HEK293T (cell line): Measurements from ENCODE around the gene RNF208.
A peak's percentile ranks its signal among the peaks of the same experiment; 100 is the strongest.
"Not testable (repeated sequence)": the region's sequence is repeated elsewhere in the genome, so short reads cannot be mapped to it uniquely, and the experiment has no call there.

Experiments used
- CTCF ChIA-PET: fragments of 350-600 bp; formaldehyde crosslinking; extraction: SDS; loops from one replicate; lab custom pipeline; 2021; ENCODE audit warnings: antibody characterized with exemption, inconsistent platforms; lab: Yijun Ruan, JAX
- POLR2A ChIA-PET: fragments of 350-600 bp; formaldehyde crosslinking; extraction: SDS; loops from one replicate; lab custom pipeline; 2020; ENCODE audit warnings: antibody characterized with exemption, inconsistent platforms; lab: Yijun Ruan, JAX
- DNase-seq: peaks from one replicate; pipeline ENCODE4 v3.0.0; 2012; ENCODE audit warnings: mixed read lengths; ENCODE audit errors: extremely low spot score
- ARNT ChIP-seq: fragments of 450-650 bp; IDR thresholded peaks from 2 replicates; pipeline ENCODE4 v1.6.1; 2017; ENCODE audit warnings: mild to moderate bottlenecking
- BHLHE40 ChIP-seq: fragments of 450-650 bp; IDR thresholded peaks from 2 replicates; pipeline ENCODE4 v1.6.1; 2016; ENCODE audit warnings: mild to moderate bottlenecking, moderate library complexity, borderline replicate concordance
- CTBP1 ChIP-seq: fragments of 450-650 bp; IDR thresholded peaks from 2 replicates; pipeline ENCODE4 v1.6.1; 2016; ENCODE audit warnings: borderline replicate concordance
- ELF4 ChIP-seq: fragments of 450-650 bp; IDR thresholded peaks from 2 replicates; pipeline ENCODE4 v1.6.1; 2017; ENCODE audit warnings: antibody characterized with exemption
- FOXA1 ChIP-seq: fragments of 450-650 bp; IDR thresholded peaks from 2 replicates; pipeline ENCODE4 v1.6.1; 2016; ENCODE audit warnings: mild to moderate bottlenecking
- FOXK2 ChIP-seq: fragments of 450-650 bp; IDR thresholded peaks from 2 replicates; pipeline ENCODE4 v1.6.1; 2016; ENCODE audit warnings: mild to moderate bottlenecking
- FOXM1 ChIP-seq: fragments of 450-650 bp; IDR thresholded peaks from 2 replicates; pipeline ENCODE4 v1.6.1; 2017; ENCODE audit warnings: mild to moderate bottlenecking, borderline replicate concordance
- HDGF ChIP-seq: fragments of 450-650 bp; IDR thresholded peaks from 2 replicates; pipeline ENCODE4 v1.6.1; 2017; ENCODE audit warnings: antibody characterized with exemption, borderline replicate concordance
- L3MBTL2 ChIP-seq: fragments of 450-650 bp; conservative IDR thresholded peaks from 2 replicates; pipeline ENCODE4 v1.6.1; 2016; ENCODE audit warnings: mild to moderate bottlenecking
- LEF1 ChIP-seq: fragments of 450-650 bp; IDR thresholded peaks from 2 replicates; pipeline ENCODE4 v1.6.1; 2017; ENCODE audit warnings: mild to moderate bottlenecking, borderline replicate concordance
- NFRKB ChIP-seq: fragments of 450-650 bp; IDR thresholded peaks from 2 replicates; pipeline ENCODE4 v1.6.1; 2016; ENCODE audit warnings: mild to moderate bottlenecking, moderate library complexity
- SP1 ChIP-seq: fragments of 450-650 bp; IDR thresholded peaks from 2 replicates; pipeline ENCODE4 v1.6.1; 2017
- SUZ12 ChIP-seq: fragments of 450-650 bp; IDR thresholded peaks from 2 replicates; pipeline ENCODE4 v1.6.1; 2016; ENCODE audit warnings: mild to moderate bottlenecking
- TARDBP ChIP-seq: fragments of 450-650 bp; IDR thresholded peaks from 2 replicates; pipeline ENCODE4 v1.6.1; 2016
- ZNF384 ChIP-seq: fragments of 450-650 bp; IDR thresholded peaks from 2 replicates; pipeline ENCODE4 v1.6.1; 2016
- TF ChIP-seq, protein P1 (sequence below): fragments of 450-650 bp; IDR thresholded peaks from 2 replicates; pipeline ENCODE4 v1.6.1; 2016

The RNF208 gene

GRCh38 chr9:137242269-137243203 lies 20.5 kb upstream of the RNF208 start:
- ChIA-PET POLR2A (interaction anchor here (0.7 to 4.4 kb wide), 7 partner anchors 11 to 196 kb away, joined by 3 to 44 read pairs (median 4); partner anchors contain the start of genes ANAPC2, NELFB, RNF208 and SSNA1), CTCF (no interaction called here)
- DNase-seq = no peak
- no peak for TF ChIP-seq BHLHE40
- no peak for TF ChIP-seq CTBP1
- no peak for TF ChIP-seq FOXK2
- no peak for TF ChIP-seq SUZ12
- no peak for TF ChIP-seq FOXA1
- no peak for TF ChIP-seq HDGF

DNA sequence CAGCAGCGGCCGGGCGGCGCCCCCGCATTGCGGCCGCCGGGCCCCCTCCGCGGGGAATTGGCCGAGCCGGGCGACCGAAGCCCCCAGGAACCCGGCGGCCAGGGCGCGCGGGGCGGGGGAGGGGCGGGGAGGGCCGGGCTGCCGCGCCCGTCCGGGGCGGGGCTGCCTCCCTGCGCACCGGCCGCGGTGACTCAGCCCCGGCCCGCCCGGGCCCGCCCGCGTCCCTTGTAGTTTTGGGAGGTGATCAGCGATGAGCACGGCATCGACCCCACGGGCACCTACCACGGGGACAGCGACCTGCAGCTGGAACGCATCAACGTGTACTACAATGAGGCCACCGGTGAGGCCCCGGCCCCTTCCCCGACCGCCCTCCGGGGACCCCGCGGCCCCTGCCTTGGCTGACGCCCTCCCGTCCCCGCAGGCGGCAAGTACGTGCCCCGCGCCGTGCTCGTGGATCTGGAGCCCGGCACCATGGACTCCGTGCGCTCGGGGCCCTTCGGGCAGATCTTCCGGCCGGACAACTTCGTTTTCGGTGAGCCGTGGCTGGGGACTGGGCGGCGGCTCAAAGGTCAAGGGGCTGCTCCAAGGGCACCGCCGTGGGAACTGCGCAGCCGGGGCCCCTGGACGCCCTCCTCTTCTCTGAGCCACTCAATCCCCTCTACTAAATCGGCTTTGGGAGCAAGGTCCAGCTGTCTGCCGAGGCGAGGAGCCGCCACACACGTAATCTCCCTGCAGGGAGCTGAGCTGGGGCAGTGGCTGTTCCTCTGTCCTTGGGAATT lies 19.6 kb upstream of the RNF208 start:
- POLR2A ChIA-PET = interaction anchor here (0.7 to 4.4 kb wide), 16 partner anchors 12 to 195 kb away, joined by 3 to 90 read pairs (median 4); partner anchors contain the start of genes ANAPC2, MAN1B1, NELFB and RNF208

GRCh38 chr9:137240841-137241489 lies 18.9 kb upstream of the RNF208 start, which contains the start of gene TUBB4B:
Gene TUBB4B (plus strand): TSS chr9:137241287. CDS start chr9:137241361, 74 bp downstream.
- POLR2A ChIA-PET = interaction anchor here (0.6 to 2.2 kb wide), 30 partner anchors 12 to 218 kb away, joined by 3 to 90 read pairs (median 5); partner anchors contain the start of genes CYSRT1, LRRC26, MAN1B1 and NELFB
- DNase-seq = peak; percentile 98
- CTCF ChIA-PET = interaction anchor here (0.6 to 1.2 kb wide), 2 partner anchors 15 to 20 kb away, joined by 3 read pairs; no protein-coding TSS in a partner anchor
- TF ChIP-seq SP1 (no peak), ELF4 (peak; percentile 96), FOXK2 (no peak), TARDBP (no peak), NFRKB (no peak), ZNF384 (no peak), LEF1 (peak; percentile 70; the same call in 1 of the 2 replicates), L3MBTL2 (no peak), FOXA1 (no peak), ARNT (peak; percentile 68), SUZ12 (no peak), CTBP1 (peak; percentile 31; the same call in 1 of the 2 replicates), HDGF (no peak), FOXM1 (peak; percentile 100), BHLHE40 (no peak)
- TF ChIP-seq, protein P1, sequence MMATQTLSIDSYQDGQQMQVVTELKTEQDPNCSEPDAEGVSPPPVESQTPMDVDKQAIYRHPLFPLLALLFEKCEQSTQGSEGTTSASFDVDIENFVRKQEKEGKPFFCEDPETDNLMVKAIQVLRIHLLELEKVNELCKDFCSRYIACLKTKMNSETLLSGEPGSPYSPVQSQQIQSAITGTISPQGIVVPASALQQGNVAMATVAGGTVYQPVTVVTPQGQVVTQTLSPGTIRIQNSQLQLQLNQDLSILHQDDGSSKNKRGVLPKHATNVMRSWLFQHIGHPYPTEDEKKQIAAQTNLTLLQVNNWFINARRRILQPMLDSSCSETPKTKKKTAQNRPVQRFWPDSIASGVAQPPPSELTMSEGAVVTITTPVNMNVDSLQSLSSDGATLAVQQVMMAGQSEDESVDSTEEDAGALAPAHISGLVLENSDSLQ = peak; percentile 100

More for the DNA sequence above, 19.6 kb upstream of the RNF208 start:
- CTCF ChIA-PET = interaction anchor here (0.6 kb wide), 1 partner anchor 19 kb away, joined by 3 read pairs; no protein-coding TSS in a partner anchor
- peak; percentile 35 for DNase-seq
- TF ChIP-seq FOXM1 (no peak), HDGF (no peak), ELF4 (no peak), NFRKB (no peak), CTBP1 (no peak), ZNF384 (no peak), TARDBP (no peak), ARNT (no peak), BHLHE40 (no peak), SUZ12 (no peak), SP1 (no peak), FOXK2 (no peak), LEF1 (no peak), FOXA1 (no peak), L3MBTL2 (no peak)
- TF ChIP-seq, protein P1 = no peak

DNA sequence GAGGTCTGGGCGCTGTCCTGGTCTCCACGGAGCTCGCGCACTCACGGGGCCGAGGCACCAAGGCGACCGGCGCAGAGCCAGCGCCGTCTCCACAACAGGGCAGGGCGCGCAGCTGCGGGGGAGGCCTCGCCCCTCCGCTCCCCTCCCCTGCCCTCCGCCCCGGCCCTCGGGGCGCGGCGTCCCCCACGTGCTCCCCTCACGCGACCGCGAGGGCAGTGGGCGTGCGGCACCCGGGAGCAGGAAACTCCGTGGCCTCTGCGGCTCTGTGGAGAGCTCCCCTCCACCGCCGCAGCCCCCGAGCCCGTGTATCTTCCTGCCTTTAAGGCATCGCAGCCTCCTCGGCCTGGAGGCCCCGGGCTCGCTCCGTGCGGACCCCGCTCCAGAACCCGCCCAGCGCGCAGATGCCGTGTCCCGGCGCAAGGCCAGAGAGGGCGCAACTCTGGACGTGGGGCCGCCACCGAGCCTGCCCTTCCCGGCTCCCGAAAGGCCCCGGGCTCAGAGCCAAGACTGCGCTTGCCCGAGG lies 18.3 kb upstream of the RNF208 start:
- CTCF ChIA-PET = interaction anchor here (0.7 to 1.2 kb wide), 3 partner anchors 13 to 169 kb away, joined by 3 to 9 read pairs (median 3); partner anchors contain the start of gene RNF224
- POLR2A ChIA-PET = interaction anchor here (0.6 to 2.2 kb wide), 30 partner anchors 13 to 219 kb away, joined by 3 to 90 read pairs (median 5); partner anchors contain the start of genes CYSRT1, LRRC26, MAN1B1 and NELFB
- TF ChIP-seq L3MBTL2 = peak; percentile 82
- no peak for TF ChIP-seq HDGF
- DNase-seq = peak; percentile 45

DNA sequence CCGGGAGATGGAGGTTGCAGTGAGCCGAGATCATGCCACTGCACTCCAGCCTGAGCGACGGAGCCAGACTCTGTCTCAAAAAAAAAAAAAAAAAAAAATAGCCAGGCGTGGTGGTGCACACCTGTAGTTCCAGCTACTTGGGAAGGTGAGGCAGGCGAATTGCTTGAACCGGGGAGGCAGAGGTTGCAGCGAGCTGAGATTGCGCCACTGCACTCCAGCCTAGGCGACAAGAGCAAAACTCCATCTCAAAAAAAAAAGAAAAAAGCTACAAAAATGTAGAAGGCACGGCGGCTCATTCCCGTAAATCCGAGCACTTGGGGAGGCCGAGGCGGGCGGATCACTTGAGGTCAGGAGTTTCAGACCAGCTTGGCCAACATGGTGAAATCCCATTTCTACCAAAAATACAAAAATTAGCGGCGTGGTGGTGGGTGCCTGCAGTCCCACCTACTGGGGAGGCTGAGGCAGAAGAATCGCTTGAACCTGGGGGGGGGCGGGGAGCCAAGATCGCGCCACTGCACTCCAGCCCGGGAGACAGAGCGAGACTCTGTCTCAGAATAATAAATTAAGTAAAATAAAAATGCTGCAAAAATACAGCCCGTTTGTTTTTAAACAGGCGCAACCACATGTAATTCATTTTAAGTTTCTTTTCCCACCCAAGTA lies 17.6 kb upstream of the RNF208 start:
- CTCF ChIA-PET = interaction anchor here (0.7 to 1.5 kb wide), 4 partner anchors 12 to 169 kb away, joined by 3 to 9 read pairs (median 3); partner anchors contain the start of gene RNF224

More for the DNA sequence above, 17.6 kb upstream of the RNF208 start:
- not testable (repeated sequence) for DNase-seq
- POLR2A ChIA-PET = interaction anchor here (0.7 to 2.2 kb wide), 15 partner anchors 14 to 220 kb away, joined by 3 to 90 read pairs (median 8); partner anchors contain the start of genes MAN1B1, NELFB, NSMF and RNF208
